A549 treated with dexamethasone at 1 μM for 4 hours (cell line): ENCODE measurements around the gene MYBBP1A. TPM values are rescaled to one million over a fixed set of nuclear protein-coding genes. Genes with fewer than 3 reads are reported as not detected.

Source experiments
- total RNA-seq: library from RNA; stranded (reverse); fragments of 200-300 nt; extraction: Qiagen RNA extraction; gene quantifications from 5 replicates; pipeline ENCODE4 v1.2.3, GENCODE V29; 2022

Gene MYBBP1A, protein sequence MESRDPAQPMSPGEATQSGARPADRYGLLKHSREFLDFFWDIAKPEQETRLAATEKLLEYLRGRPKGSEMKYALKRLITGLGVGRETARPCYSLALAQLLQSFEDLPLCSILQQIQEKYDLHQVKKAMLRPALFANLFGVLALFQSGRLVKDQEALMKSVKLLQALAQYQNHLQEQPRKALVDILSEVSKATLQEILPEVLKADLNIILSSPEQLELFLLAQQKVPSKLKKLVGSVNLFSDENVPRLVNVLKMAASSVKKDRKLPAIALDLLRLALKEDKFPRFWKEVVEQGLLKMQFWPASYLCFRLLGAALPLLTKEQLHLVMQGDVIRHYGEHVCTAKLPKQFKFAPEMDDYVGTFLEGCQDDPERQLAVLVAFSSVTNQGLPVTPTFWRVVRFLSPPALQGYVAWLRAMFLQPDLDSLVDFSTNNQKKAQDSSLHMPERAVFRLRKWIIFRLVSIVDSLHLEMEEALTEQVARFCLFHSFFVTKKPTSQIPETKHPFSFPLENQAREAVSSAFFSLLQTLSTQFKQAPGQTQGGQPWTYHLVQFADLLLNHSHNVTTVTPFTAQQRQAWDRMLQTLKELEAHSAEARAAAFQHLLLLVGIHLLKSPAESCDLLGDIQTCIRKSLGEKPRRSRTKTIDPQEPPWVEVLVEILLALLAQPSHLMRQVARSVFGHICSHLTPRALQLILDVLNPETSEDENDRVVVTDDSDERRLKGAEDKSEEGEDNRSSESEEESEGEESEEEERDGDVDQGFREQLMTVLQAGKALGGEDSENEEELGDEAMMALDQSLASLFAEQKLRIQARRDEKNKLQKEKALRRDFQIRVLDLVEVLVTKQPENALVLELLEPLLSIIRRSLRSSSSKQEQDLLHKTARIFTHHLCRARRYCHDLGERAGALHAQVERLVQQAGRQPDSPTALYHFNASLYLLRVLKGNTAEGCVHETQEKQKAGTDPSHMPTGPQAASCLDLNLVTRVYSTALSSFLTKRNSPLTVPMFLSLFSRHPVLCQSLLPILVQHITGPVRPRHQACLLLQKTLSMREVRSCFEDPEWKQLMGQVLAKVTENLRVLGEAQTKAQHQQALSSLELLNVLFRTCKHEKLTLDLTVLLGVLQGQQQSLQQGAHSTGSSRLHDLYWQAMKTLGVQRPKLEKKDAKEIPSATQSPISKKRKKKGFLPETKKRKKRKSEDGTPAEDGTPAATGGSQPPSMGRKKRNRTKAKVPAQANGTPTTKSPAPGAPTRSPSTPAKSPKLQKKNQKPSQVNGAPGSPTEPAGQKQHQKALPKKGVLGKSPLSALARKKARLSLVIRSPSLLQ (N-terminal part only)
- total RNA-seq: 72.5 to 112 TPM (median 108 TPM) in 5 replicates

GRCh38 chr17:4554997-4555799, at the start of gene MYBBP1A:
Gene MYBBP1A (minus strand): TSS chr17:4555384. CDS start chr17:4555324, 60 bp downstream.

DNA sequence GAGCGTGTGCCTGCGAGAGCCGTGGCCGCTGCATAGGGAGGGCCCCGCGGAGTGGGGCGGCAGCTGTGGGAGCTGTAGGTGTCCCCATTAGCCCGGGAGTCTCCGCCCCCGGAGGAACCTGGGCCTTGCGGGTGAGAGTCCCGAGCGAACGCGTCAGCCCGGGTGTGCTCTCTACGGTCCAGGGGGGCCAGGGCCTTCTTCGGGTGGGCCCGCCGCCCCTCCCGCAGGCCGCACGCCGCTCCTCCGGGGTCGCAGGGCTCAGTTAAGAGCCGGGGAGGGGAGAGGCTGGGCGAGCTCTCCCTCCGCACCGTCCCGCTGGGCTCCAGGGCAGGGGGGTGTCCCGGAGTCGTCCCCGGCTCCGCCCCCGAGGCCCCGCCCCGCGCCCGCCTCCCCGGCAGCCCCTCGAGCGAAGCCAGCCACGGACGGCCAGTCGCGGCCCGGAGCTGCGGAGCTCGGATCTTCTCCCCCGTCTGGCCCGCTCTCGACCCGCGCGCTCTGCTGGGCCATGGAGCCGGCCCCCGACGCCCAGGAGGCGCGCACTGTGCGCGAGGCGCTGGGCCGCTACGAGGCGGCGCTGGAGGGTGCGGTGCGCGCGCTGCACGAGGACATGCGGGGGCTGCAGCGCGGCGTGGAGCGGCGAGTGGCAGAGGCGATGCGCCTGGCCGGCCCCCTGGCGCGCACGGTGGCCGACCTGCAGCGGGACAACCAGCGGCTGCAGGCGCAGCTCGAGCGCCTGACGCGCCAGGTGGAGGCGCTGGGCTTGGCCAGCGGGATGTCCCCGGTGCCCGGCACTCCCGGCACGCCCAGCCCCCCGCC, 29.1 kb upstream of the MYBBP1A start, which contains the start of gene SMTNL2:
TSS of gene SMTNL2 (plus strand) at position 429 of the 816 bp plus-strand sequence. CDS start at position 506, 77 bp downstream.

DNA sequence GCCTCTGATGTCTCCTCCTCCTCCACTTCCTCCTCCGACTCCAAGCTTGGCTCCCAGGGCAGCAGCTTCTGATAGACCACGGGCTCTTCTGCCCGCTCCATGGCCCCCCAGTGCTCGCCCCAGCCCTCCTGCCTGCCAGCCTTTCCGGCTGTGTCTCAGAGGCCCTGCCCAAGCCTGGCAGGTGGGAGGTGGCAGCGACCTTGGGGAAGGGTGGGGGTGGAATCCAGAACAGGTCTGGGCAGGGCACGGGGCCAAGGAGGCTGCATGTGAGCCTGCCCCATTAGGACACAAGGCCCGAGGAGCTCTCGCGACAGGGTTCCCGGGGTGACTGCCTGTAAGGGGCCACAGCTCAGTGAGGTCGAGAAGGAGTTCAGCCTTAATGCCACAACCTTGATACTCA, 5.2 kb upstream of the MYBBP1A start, which contains the start of gene GGT6:
TSS of gene GGT6 (minus strand) at position 157 of the 400 bp plus-strand sequence. CDS start at position 101, 56 bp downstream.

GRCh38 chr17:4498461-4499397, 56.5 kb downstream of the MYBBP1A start, which contains the start of gene SPNS2:
Gene SPNS2 (plus strand): TSS chr17:4498881. CDS start chr17:4499048, 167 bp downstream.

Other genes with a start within 250 kb of the MYBBP1A start
- 64.0 to 92.5 TPM (median 86.2 TPM) in 5 replicates for gene UBE2G1, start 188.7 kb downstream of the MYBBP1A start, total RNA-seq
- gene SPNS3, start 121.4 kb downstream of the MYBBP1A start, total RNA-seq: 0.09 to 0.12 TPM in 2 of 5 replicates, not detected in the others
- gene SPNS2, start 56.5 kb downstream of the MYBBP1A start, total RNA-seq: 10.5 to 21.5 TPM (median 17.8 TPM) in 5 replicates
- not detected in 5 replicates for gene GGT6, start 5.2 kb upstream of the MYBBP1A start, total RNA-seq
- gene SMTNL2, start 29.1 kb upstream of the MYBBP1A start, total RNA-seq: 0.23 to 0.89 TPM (median 0.28 TPM) in 5 replicates
- 0.07 to 0.24 TPM (median 0.15 TPM) in 5 replicates for gene ALOX15, start 86.3 kb upstream of the MYBBP1A start, total RNA-seq
- gene PELP1, start 148.8 kb upstream of the MYBBP1A start, total RNA-seq: 53.4 to 77.7 TPM (median 76.7 TPM) in 5 replicates
- 46.9 to 68.9 TPM (median 57.2 TPM) in 5 replicates for gene ARRB2, start 155.2 kb upstream of the MYBBP1A start, total RNA-seq
- 36.7 to 41.6 TPM (median 39.5 TPM) in 5 replicates for gene MED11, start 176.0 kb upstream of the MYBBP1A start, total RNA-seq
- gene ZMYND15, start 184.4 kb upstream of the MYBBP1A start, total RNA-seq: 0.32 to 0.52 TPM (median 0.40 TPM) in 5 replicates
- 13.7 to 21.8 TPM (median 21.1 TPM) in 5 replicates for gene CXCL16, start 184.5 kb upstream of the MYBBP1A start, total RNA-seq
- 0.34 to 1.2 TPM (median 0.66 TPM) in 5 replicates for gene TM4SF5, start 216.5 kb upstream of the MYBBP1A start, total RNA-seq
- 0.81 to 1.2 TPM (median 1.0 TPM) in 5 replicates for gene VMO1, start 231.0 kb upstream of the MYBBP1A start, total RNA-seq
- not detected in 5 replicates for gene GLTPD2, start 233.6 kb upstream of the MYBBP1A start, total RNA-seq
- gene PSMB6, start 240.8 kb upstream of the MYBBP1A start, total RNA-seq: 454 to 502 TPM (median 480 TPM) in 5 replicates